ENCODE data around the gene SMYD3. TPM values are rescaled to one million over a fixed set of nuclear protein-coding genes. Genes with fewer than 3 reads are reported as not detected.

Gene SMYD3
- total RNA-seq, 1 donor: 171 TPM

DNA sequence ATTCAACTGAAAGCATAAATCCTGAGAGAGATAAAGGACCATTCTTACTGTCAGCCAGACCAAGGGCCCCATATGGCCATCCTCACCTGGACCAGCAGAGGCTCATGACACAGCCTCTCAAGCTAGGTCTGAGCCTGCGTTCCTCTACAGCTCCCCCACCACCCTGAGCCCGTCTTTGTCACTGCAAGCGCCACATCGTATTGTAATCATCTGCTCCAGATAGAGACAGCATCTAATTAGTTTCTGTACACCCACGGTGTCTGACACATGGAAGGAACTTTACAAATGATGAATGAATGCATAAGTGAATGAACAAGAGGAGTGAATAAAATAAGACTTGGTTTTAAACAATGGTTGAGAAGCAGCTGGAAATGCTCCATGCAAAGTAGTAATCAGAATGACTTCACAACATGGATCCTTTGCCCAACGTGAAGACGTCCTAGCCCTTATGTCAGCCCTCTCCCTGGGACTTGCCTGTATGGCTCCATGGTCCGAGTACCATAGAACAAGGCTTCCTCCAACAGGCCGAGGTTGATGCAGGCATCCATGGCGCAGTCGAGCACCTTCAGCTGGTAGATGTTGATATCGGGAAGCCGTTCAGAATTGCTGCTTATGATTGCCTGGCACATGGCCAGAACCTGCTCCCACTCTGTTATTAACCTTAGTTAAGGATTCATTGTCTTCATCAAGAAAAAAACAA, 648.9 kb downstream of the SMYD3 start:
- H4K20me1 ChIP-seq (ENCODE audit: insufficient read depth, low read length): no peaks in the 10 kb centered on the region
- no peak for TF ChIP-seq CTCF (IDR thresholded peaks at IDR 0.05; ENCODE audit: extremely low read depth, low read depth, low read length)
- no peak overlapping the region for H3K4me3 ChIP-seq (ENCODE audit: insufficient read depth, low read length)
- peak overlapping the region; percentile 99 for H3K27ac ChIP-seq (ENCODE audit: low read depth, low read length)
- H2AFZ ChIP-seq (ENCODE audit: low read length): no peak overlapping the region
- peaks cover 15% of the 10 kb centered on the region for H3K36me3 ChIP-seq (ENCODE audit: insufficient read depth, low read length)
- H3K9me3 ChIP-seq (ENCODE audit: low read depth, low read length): no peaks in the 10 kb centered on the region
- no peaks in the 10 kb centered on the region for H3K27me3 ChIP-seq (ENCODE audit: insufficient read depth, low read length)
- no peak overlapping the region for H3K4me2 ChIP-seq (ENCODE audit: insufficient read depth, low read length)
- H3K4me1 ChIP-seq (ENCODE audit: insufficient read depth, low read length): peaks cover 57% of the 10 kb centered on the region
- no peak for DNase-seq (ENCODE audit: insufficient read length, low spot score, missing footprints)
- no peaks in the 10 kb centered on the region for H3K79me2 ChIP-seq (ENCODE audit: insufficient read depth, low read length)

GRCh38 chr1:245856944-245857531, 650.0 kb downstream of the SMYD3 start:
- Histone ChIP-seq H3K4me3 (ENCODE audit: insufficient read depth, low read length) (no peak overlapping the region), H3K79me2 (ENCODE audit: insufficient read depth, low read length) (no peaks in the 10 kb centered on the region), H4K20me1 (ENCODE audit: insufficient read depth, low read length) (no peaks in the 10 kb centered on the region), H3K4me2 (ENCODE audit: insufficient read depth, low read length) (peak overlapping the region; percentile 36), H2AFZ (ENCODE audit: low read length) (peak overlapping the region; percentile 30), H3K4me1 (ENCODE audit: insufficient read depth, low read length) (peaks cover 57% of the 10 kb centered on the region), H3K9me3 (ENCODE audit: low read depth, low read length) (no peaks in the 10 kb centered on the region), H3K27ac (ENCODE audit: low read depth, low read length) (peak overlapping the region; percentile 99), H3K27me3 (ENCODE audit: insufficient read depth, low read length) (no peaks in the 10 kb centered on the region), H3K36me3 (ENCODE audit: insufficient read depth, low read length) (peaks cover 15% of the 10 kb centered on the region)
- peak; percentile 90 for DNase-seq (ENCODE audit: insufficient read length, low spot score, missing footprints)
- no peak for TF ChIP-seq CTCF (IDR thresholded peaks at IDR 0.05; ENCODE audit: extremely low read depth, low read depth, low read length)

DNA sequence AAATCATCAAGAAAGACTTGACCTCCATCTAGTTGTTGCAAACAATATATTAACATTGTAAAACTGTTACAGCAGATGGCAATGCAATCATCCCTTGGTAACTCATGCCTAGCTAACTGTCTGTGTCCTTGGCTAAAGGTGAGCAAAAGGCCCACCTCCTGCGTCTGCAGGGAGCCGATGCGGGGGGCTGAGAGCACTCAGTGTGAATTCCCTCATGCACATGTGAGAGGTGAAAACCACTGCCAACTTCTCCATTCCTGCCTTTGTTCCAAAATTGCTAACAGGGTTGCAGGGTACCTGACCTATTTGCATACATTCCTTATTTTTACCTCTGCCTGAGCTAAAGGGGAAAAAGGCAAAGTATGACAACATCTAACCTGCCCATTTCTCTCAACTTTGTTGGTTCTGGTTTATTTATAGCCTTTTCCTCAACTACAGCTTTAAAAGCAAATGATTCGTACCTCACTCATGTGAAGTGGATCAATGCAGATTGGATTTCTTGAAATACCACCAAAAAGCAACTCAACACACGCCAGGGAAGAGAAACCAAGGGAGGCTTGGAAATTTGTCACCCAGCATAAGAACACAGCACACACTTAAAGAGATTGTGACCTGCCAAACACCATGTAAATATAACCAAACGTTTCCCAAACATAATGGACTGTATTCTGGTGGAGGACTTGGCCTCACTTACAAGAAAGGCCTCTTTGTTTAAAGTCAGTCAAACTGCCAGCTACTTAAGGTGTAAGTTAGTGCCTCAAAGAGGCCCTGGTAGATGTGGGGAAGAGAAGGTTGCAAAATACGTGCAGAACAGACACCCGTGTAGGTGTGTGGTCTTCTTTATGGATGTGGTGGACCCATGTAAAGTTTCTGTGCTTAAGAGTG, 651.0 kb downstream of the SMYD3 start:
- Histone ChIP-seq H3K27ac (ENCODE audit: low read depth, low read length) (peak overlapping the region; percentile 99), H3K4me2 (ENCODE audit: insufficient read depth, low read length) (peak overlapping the region; percentile 36), H4K20me1 (ENCODE audit: insufficient read depth, low read length) (no peaks in the 10 kb centered on the region), H3K79me2 (ENCODE audit: insufficient read depth, low read length) (no peaks in the 10 kb centered on the region), H3K4me3 (ENCODE audit: insufficient read depth, low read length) (no peak overlapping the region), H2AFZ (ENCODE audit: low read length) (no peak overlapping the region), H3K4me1 (ENCODE audit: insufficient read depth, low read length) (peaks cover 48% of the 10 kb centered on the region), H3K9me3 (ENCODE audit: low read depth, low read length) (no peaks in the 10 kb centered on the region), H3K27me3 (ENCODE audit: insufficient read depth, low read length) (no peaks in the 10 kb centered on the region), H3K36me3 (ENCODE audit: insufficient read depth, low read length) (peaks cover 11% of the 10 kb centered on the region)
- DNase-seq (ENCODE audit: insufficient read length, low spot score, missing footprints): no peak
- TF ChIP-seq CTCF (IDR thresholded peaks at IDR 0.05; ENCODE audit: extremely low read depth, low read depth, low read length): no peak

DNA sequence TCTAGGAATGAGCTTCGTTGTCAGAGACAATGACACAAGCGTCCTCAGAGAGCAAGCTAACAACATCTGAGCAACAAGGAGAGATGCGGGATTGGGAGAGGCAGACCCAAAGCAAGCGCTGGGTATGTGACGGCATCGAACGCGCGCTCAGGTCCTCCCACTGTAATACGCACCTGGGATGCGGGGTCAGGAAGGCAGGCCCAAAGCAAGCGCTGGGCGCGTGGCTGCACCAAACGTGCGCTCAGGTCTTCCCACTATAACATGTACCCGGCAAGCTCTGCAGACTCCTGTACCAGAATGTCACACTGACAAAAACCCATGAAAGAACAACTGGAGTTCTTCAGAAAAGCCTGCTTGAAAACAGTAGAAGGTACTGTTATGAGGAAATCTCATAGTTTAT, 653.8 kb downstream of the SMYD3 start:
- Histone ChIP-seq H3K4me3 (ENCODE audit: insufficient read depth, low read length) (no peak overlapping the region), H3K79me2 (ENCODE audit: insufficient read depth, low read length) (no peaks in the 10 kb centered on the region), H3K27me3 (ENCODE audit: insufficient read depth, low read length) (no peaks in the 10 kb centered on the region), H3K27ac (ENCODE audit: low read depth, low read length) (no peak overlapping the region), H3K36me3 (ENCODE audit: insufficient read depth, low read length) (peaks cover 9% of the 10 kb centered on the region), H3K4me1 (ENCODE audit: insufficient read depth, low read length) (peaks cover 20% of the 10 kb centered on the region), H3K9me3 (ENCODE audit: low read depth, low read length) (no peaks in the 10 kb centered on the region), H3K4me2 (ENCODE audit: insufficient read depth, low read length) (no peak overlapping the region), H2AFZ (ENCODE audit: low read length) (no peak overlapping the region), H4K20me1 (ENCODE audit: insufficient read depth, low read length) (no peaks in the 10 kb centered on the region)
- DNase-seq (ENCODE audit: insufficient read length, low spot score, missing footprints): no peak
- TF ChIP-seq CTCF (IDR thresholded peaks at IDR 0.05; ENCODE audit: extremely low read depth, low read depth, low read length): no peak
